ENCODE results near the gene CEBPZ. TPM values are rescaled to one million over a fixed set of nuclear protein-coding genes. Genes with fewer than 3 reads are reported as not detected.

CEBPZ gene
- 63.8 and 68.2 TPM in 2 replicates for total RNA-seq (2013; cell fraction: nucleolus; rRNA removed)
- total RNA-seq (2014; rRNA removed), result 38.0 and 46.3 TPM in 2 replicates
- 77.3 and 89.2 TPM in 2 replicates for total RNA-seq (2014; rRNA removed; fragmentation: Illumina TruSeq; extraction: Trizol)
- 57.6 and 62.0 TPM in 2 replicates for total RNA-seq (2021)
- 30.7 TPM for polyA plus RNA-seq (2011; ENCODE audit: low read depth)
- polyA plus RNA-seq (2011; rRNA removed), result 29.4 and 48.4 TPM in 2 replicates
- 7.6 and 8.6 TPM in 2 replicates for polyA plus RNA-seq (2011; cell fraction: cytosol; rRNA removed)
- polyA plus RNA-seq (2011; cell fraction: nucleus; rRNA removed), result 14.6 and 20.9 TPM in 2 replicates
- 37.7 and 42.8 TPM in 2 replicates for polyA plus RNA-seq (2012)
- 60.1 and 76.4 TPM in 2 replicates for polyA plus RNA-seq (2014; fragmentation: Illumina TruSeq; extraction: Trizol)
- 10 to 100 TPM; 38.2 to 69.6 TPM for polyA plus RNA-seq (2014; fragmentation: Nextera tagmentation; extraction: Ambion mirVana)
- polyA plus RNA-seq (2014; rRNA removed), result 33.0 and 36.1 TPM in 2 replicates
- 10 to 100 TPM; 43.2 to 55.7 TPM for polyA plus RNA-seq (2016; fragmentation: Nextera tagmentation; extraction: Ambion mirVana)
- polyA minus RNA-seq (2011; rRNA and poly(A)+ RNA removed), result 20.3 and 30.2 TPM in 2 replicates
- 9.1 and 13.0 TPM in 2 replicates for polyA minus RNA-seq (2011; cell fraction: cytosol; rRNA and poly(A)+ RNA removed)
- polyA minus RNA-seq (2011; cell fraction: nucleus; rRNA and poly(A)+ RNA removed), result 17.2 and 18.6 TPM in 2 replicates
- percentile 91 among the genes with signal in this experiment for Bru-seq, nascent RNA
- percentile 87 among the genes with signal in this experiment for BruChase-seq, experiment 1, labeled RNA remaining after a 6-hour chase
- BruChase-seq, experiment 2, labeled RNA remaining after a 2-hour chase, result percentile 93 among the genes with signal in this experiment
- long read RNA-seq, experiment 1, transcript CEBPZ-201 (16 exons, 3,463 nt), result major isoform, 29 of 49 reads
- long read RNA-seq, experiment 1, partial matches to known transcripts, result 18 of 49 reads
- long read RNA-seq, experiment 1, other reads (novel, unspliced or antisense), result 0 of 49 reads
- long read RNA-seq, experiment 2, transcript CEBPZ-201 (16 exons, 3,463 nt), result major isoform, 73 of 305 reads
- long read RNA-seq, experiment 2, partial matches to known transcripts, result 220 of 305 reads
- long read RNA-seq, experiment 2, other reads (novel, unspliced or antisense), result 12 of 305 reads

GRCh38 chr2:37231241-37232130 lies at the start of gene CEBPZ, which contains the start of gene NDUFAF7:
Gene CEBPZ, minus strand, starts transcription at chr2:37231596. Its CDS starts 29 bp downstream, at chr2:37231567.
Gene NDUFAF7, plus strand, starts transcription at chr2:37231658. Its CDS starts 48 bp downstream, at chr2:37231706.
- CTCF ChIA-PET, result interaction anchor here (0.8 to 1.1 kb wide), 3 partner anchors 30 to 146 kb away, joined by 3 to 4 read pairs (median 3); no protein-coding TSS in a partner anchor
- 1% methylated on average over 73 of the region's 73 CpGs for WGBS (ENCODE audit: insufficient coverage, insufficient replicate concordance, low lambda C conversion rate, missing lambda C conversion rate)
- H3K4me1 ChIP-seq (ENCODE audit: control insufficient read depth, insufficient read depth, low read length), result no peaks in the 10 kb centered on the region
- intact Hi-C loops (cut with micrococcal nuclease; ENCODE audit: unreplicated experiment) (loop anchor here (5.0 kb wide), 1 partner anchor 74 kb away; the partner anchor contains the start of gene EIF2AK2), in situ Hi-C loops (cut with MboI) (no loop called here)
- peak; percentile 93 for ATAC-seq
- H2AFZ ChIP-seq (ENCODE audit: control insufficient read depth, low read depth, low read length), result peak within 1 kb of the TSS; percentile 82
- H4K20me1 ChIP-seq (ENCODE audit: control insufficient read depth, insufficient read depth), result no peaks in the 10 kb centered on the region
- RAD21 ChIA-PET (ENCODE audit: unreplicated experiment), result interaction anchor here (0.6 to 1.4 kb wide), 4 partner anchors 11 to 601 kb away, joined by 3 to 5 read pairs (median 4); partner anchors contain the start of gene EIF2AK2
- H3K27ac ChIP-seq (ENCODE audit: control insufficient read depth, insufficient read depth), result peak within 1 kb of the TSS; percentile 87
- H3K9ac ChIP-seq (ENCODE audit: control insufficient read depth, insufficient read depth, low read length), result peak within 1 kb of the TSS; percentile 87
- no peaks in the 10 kb centered on the region for H3K27me3 ChIP-seq (replicated peaks in 1 of 2; ENCODE audit: control insufficient read depth in 2 of 2, insufficient read depth in 2 of 2, low read length in 1 of 2)
- SMC1A ChIA-PET (ENCODE audit: uncharacterized antibody, unreplicated experiment), result interaction anchor here (1.0 to 2.1 kb wide), 6 partner anchors 9 to 62 kb away, joined by 3 to 6 read pairs (median 4); partner anchors contain the start of gene CEBPZOS
- POLR2A ChIA-PET, result interaction anchor here (0.6 to 2.4 kb wide), 7 partner anchors 13 to 264 kb away, joined by 3 to 11 read pairs (median 4); partner anchors contain the start of genes CEBPZOS and EIF2AK2
- peak within 1 kb of the TSS; percentile 91 for H3K4me3 ChIP-seq
- FAIRE-seq, result peak; percentile 95
- BruUV-seq (replicated peaks), result no TSS peak
- peaks cover 0 to 8% of the 10 kb centered on the region in 2 experiments; a peak in 1 of 4 replicates for H3K36me3 ChIP-seq (ENCODE audit: control insufficient read depth in 2 of 2, insufficient read depth in 2 of 2, low read length in 1 of 2)
- H3K4me2 ChIP-seq (ENCODE audit: control insufficient read depth, insufficient read depth), result peak within 1 kb of the TSS; percentile 71
- no peaks in the 10 kb centered on the region for H3K9me3 ChIP-seq (replicated peaks; ENCODE audit: control insufficient read depth, insufficient read depth, low read length)
- peaks cover 64% of the 10 kb centered on the region for H3K79me2 ChIP-seq (ENCODE audit: control insufficient read depth, insufficient read depth, low read length)
- peak; percentile 59 for DNase-seq (ENCODE audit: low read depth, low spot score)
- TF ChIP-seq HCFC1 (IDR thresholded peaks at IDR 0.05; ENCODE audit: low read length), result peak; percentile 59
- no peak for TF ChIP-seq MYB (IDR thresholded peaks at IDR 0.05; ENCODE audit: borderline replicate concordance, low read depth, low read length)
- no peak for TF ChIP-seq ZNF622 (IDR thresholded peaks at IDR 0.05)
- TF ChIP-seq ZBED1 (IDR thresholded peaks at IDR 0.05; ENCODE audit: borderline replicate concordance), result no peak
- no peak for TF ChIP-seq HDAC6 (IDR thresholded peaks at IDR 0.05; ENCODE audit: unreplicated experiment)
- no peak for TF ChIP-seq KDM1A (IDR thresholded peaks at IDR 0.05; ENCODE audit: borderline replicate concordance)
- peak; percentile 91 for TF ChIP-seq CREM (IDR thresholded peaks at IDR 0.05; ENCODE audit: low read depth)
- no peak for TF ChIP-seq YBX1 (IDR thresholded peaks at IDR 0.05)
- no peak for TF ChIP-seq BMI1 (IDR thresholded peaks at IDR 0.05; ENCODE audit: borderline replicate concordance)
- TF ChIP-seq SKIL (IDR thresholded peaks at IDR 0.05; ENCODE audit: low read depth, poor library complexity, severe bottlenecking), result no peak
- TF ChIP-seq ATF2 (IDR thresholded peaks at IDR 0.05; ENCODE audit: low read length), result no peak
- no peak for TF ChIP-seq KLF5 (IDR thresholded peaks at IDR 0.05; ENCODE audit: partially characterized antibody)
- TF ChIP-seq BHLHE40 (IDR thresholded peaks at IDR 0.05; ENCODE audit: borderline replicate concordance in 1 of 2, low read depth in 2 of 2, low read length in 1 of 2), result peak in 1 of 2 experiments; percentile 2; a peak in 2 of 4 replicates
- TF ChIP-seq FOXK2 (IDR thresholded peaks at IDR 0.05), result no peak
- 0 out of 4 replicates have a peak, but pooled peaks of 1 of the 2 experiments have one; percentile 21 for TF ChIP-seq SRF (IDR thresholded peaks at IDR 0.05; ENCODE audit: low read depth in 2 of 2, low read length in 2 of 2)
